AG04450 (cell line): ENCODE data around the gene CLDN20. TPM values are rescaled to one million over a fixed set of nuclear protein-coding genes. Genes with fewer than 3 reads are reported as not detected.
"Not testable (repeated sequence)": the region's sequence is repeated elsewhere in the genome, so short reads cannot be mapped to it uniquely, and the experiment has no call there.

Source experiments
- CTCF ChIA-PET: fragments of 300-600, 350-600 bp; formaldehyde crosslinking; extraction: SDS; loops from one replicate; lab custom pipeline; 2022; ENCODE audit warnings: antibody characterized with exemption, inconsistent platforms; lab: Charles Lee
- POLR2A ChIA-PET: fragments of 350-600 bp; formaldehyde crosslinking; extraction: SDS; loops from one replicate; lab custom pipeline; 2021; ENCODE audit warnings: antibody characterized with exemption, inconsistent platforms; lab: Yijun Ruan, JAX
- DNase-seq: peaks from one replicate; pipeline ENCODE4 v3.0.0-alpha.2; 2011; ENCODE audit warnings: low read depth, low spot score
- H3K27ac ChIP-seq: one replicate; pipeline ENCODE4 v1.5.1; 2012; ENCODE audit warnings: low read depth, low read length, control low read depth
- H3K27me3 ChIP-seq: one replicate; pipeline ENCODE4 v1.6.0; 2012; ENCODE audit warnings: low read length; ENCODE audit not compliant: control insufficient read depth, insufficient read depth
- H3K4me3 ChIP-seq: 2 replicates; pipeline ENCODE4 v1.5.1; 2011; ENCODE audit warnings: mild to moderate bottlenecking, low read depth, low read length, control low read depth
- H3K9me3 ChIP-seq: 2 replicates; pipeline ENCODE4 v1.5.1; 2012; ENCODE audit warnings: low read length; ENCODE audit not compliant: control insufficient read depth, insufficient read depth
- polyA minus RNA-seq: library from RNA; depleted of rRNA, polyadenylated mRNA; stranded (reverse); fragments of >200 nt; gene quantifications from 2 replicates; pipeline ENCODE4 v1.2.3, GENCODE V29; 2011; rRNA and poly(A)+ RNA removed
- polyA plus RNA-seq: library from polyadenylated mRNA; depleted of rRNA; stranded (reverse); fragments of >200 nt; gene quantifications from 2 replicates; pipeline ENCODE4 v1.2.3, GENCODE V29; 2011; rRNA removed
- TF ChIP-seq, protein P1 (sequence below): IDR thresholded peaks from 2 replicates; pipeline ENCODE4 v1.5.1; 2011; ENCODE audit warnings: low read depth, low read length, control low read depth, inconsistent platforms

Gene CLDN20, protein sequence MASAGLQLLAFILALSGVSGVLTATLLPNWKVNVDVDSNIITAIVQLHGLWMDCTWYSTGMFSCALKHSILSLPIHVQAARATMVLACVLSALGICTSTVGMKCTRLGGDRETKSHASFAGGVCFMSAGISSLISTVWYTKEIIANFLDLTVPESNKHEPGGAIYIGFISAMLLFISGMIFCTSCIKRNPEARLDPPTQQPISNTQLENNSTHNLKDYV
- polyA plus RNA-seq (not detected in 2 replicates), polyA minus RNA-seq (0.51 TPM in 1 of 2 replicates, not detected in the other)

DNA sequence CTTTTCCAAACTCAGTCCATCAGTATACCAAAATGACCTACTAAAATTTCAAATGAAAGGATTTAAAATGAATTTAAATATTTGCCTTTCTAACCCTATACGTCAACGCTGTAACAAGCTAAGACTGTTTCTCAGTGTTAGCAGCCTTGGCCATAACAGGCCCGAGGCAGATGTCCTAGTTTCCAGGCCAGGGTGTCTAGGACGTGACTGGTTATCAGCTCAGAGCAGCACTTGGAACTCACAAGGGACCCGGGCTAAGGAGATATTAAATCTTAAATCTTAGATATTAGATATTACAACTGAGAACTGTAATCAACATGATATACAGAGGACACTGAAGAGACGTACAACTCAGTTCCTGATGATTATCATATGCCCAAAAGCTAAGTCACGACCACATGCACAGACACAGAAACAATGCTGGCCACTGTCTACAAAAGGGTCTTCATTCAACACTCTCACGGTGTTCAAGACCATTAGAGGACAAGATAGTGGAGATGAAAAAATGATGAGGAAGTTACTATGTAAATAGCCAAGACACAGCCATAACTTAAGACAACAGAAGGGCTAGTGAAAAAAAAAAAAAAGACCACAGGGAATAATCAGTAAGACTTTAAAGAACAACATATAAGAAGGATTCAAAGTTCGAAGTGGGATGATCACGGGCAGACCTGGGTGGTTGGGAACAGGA lies at the start of gene CLDN20:
Gene CLDN20 (plus strand): TSS at position 641 of the 691 bp plus-strand sequence. CDS start 11,707 bp downstream, outside the sequence.
- Histone ChIP-seq H3K9me3 (no peaks in the 10 kb centered on the region; the same call in 1 of the 2 replicates), H3K27ac (no peak within 1 kb of the TSS), H3K4me3 (no peak within 1 kb of the TSS), H3K27me3 (no peaks in the 10 kb centered on the region)
- ChIA-PET POLR2A (no interaction called here), CTCF (interaction anchor here (0.5 kb wide), 1 partner anchor 323 kb away, joined by 3 read pairs; no protein-coding TSS in a partner anchor)
- DNase-seq = no peak
- TF ChIP-seq, protein P1, sequence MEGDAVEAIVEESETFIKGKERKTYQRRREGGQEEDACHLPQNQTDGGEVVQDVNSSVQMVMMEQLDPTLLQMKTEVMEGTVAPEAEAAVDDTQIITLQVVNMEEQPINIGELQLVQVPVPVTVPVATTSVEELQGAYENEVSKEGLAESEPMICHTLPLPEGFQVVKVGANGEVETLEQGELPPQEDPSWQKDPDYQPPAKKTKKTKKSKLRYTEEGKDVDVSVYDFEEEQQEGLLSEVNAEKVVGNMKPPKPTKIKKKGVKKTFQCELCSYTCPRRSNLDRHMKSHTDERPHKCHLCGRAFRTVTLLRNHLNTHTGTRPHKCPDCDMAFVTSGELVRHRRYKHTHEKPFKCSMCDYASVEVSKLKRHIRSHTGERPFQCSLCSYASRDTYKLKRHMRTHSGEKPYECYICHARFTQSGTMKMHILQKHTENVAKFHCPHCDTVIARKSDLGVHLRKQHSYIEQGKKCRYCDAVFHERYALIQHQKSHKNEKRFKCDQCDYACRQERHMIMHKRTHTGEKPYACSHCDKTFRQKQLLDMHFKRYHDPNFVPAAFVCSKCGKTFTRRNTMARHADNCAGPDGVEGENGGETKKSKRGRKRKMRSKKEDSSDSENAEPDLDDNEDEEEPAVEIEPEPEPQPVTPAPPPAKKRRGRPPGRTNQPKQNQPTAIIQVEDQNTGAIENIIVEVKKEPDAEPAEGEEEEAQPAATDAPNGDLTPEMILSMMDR = no peak

DNA sequence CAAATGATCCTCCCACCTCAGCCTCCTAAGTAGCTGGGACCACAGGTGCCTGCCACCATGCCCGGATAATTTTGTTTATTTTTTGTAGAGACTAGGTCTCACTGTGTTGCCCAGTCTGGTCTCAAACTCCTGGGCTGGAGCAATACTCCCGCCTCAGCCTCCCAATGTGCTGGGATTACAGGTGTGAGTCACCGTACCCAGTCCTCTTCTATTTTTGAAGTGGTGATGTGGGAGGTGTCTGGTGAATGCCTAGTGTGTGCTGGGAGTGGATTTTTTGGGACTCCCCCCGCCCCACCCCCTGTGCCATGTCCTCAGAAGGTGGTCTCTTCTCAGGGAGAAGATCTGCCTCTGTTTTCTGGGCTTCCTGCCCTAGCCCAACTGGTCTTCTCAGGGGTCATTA lies 47.9 kb upstream of the CLDN20 start:
- CTCF ChIA-PET = no interaction called here
- Histone ChIP-seq H3K9me3 (no peaks in the 10 kb centered on the region), H3K27ac (no peak overlapping the region), H3K4me3 (no peak overlapping the region), H3K27me3 (no peaks in the 10 kb centered on the region)
- no peak for DNase-seq
- POLR2A ChIA-PET = no interaction called here
- TF ChIP-seq, protein P1 = no peak

DNA sequence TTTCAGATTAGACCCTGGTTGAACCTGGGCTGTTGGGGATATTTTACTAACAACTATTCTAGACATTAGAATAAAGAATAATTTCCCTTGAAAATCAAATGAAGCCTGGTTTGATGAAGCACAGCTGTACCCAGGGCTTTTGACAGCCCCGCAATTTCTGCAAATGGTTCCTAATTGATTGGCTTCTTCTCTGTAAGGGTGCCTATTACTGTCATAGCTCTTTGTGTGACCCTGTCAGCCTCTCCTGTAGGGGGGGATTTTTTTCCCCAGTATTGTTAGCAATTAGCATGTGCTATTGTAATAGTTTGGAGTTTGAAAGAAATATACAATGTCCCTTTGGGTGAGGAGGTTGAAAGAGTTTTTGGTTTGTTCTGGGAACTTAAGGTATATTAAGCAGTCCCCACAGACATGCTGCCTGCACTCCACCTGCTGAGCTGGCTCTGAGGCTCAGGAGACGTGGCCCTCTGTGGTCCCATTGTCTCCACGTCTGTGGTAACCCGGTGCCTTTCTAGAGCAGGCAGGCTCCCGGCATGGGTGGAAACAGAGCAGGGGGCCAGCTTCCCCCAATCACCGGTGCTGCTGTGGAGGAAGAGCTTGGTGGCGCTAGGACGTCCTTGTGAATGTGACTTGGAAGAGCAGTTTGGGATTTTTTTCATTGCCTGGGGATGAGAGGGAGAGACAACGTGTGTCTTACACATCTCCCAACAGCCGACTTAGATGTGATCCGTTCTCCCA lies 47.3 kb upstream of the CLDN20 start:
- H3K27ac ChIP-seq = no peak overlapping the region
- H3K4me3 ChIP-seq = no peak overlapping the region
- no peaks in the 10 kb centered on the region for H3K9me3 ChIP-seq
- H3K27me3 ChIP-seq = no peaks in the 10 kb centered on the region
- DNase-seq = no peak
- POLR2A ChIA-PET = no interaction called here
- TF ChIP-seq, protein P1 = no peak
- CTCF ChIA-PET = interaction anchor here (1.3 kb wide), 1 partner anchor 348 kb away, joined by 3 read pairs; no protein-coding TSS in a partner anchor

DNA sequence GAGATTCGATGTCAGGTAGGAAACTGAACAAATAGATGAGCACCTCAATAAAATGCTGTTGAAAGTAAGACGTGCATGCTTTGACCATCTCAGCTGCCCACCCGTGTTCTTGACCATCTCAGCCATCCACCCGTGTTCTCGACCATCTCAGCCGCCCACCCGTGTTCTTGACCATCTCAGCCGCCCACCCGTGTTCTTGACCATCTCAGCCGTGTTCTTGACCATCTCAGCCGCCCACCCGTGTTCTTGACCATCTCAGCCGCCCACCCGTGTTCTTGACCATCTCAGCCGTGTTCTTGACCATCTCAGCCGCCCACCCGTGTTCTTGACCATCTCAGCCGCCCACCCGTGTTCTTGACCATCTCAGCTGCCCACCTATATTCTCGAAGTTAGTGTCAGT lies 45.1 kb upstream of the CLDN20 start:
- H3K4me3 ChIP-seq, H3K27me3 ChIP-seq, H3K27ac ChIP-seq, H3K9me3 ChIP-seq, DNase-seq, CTCF ChIA-PET, POLR2A ChIA-PET: not testable (repeated sequence)

DNA sequence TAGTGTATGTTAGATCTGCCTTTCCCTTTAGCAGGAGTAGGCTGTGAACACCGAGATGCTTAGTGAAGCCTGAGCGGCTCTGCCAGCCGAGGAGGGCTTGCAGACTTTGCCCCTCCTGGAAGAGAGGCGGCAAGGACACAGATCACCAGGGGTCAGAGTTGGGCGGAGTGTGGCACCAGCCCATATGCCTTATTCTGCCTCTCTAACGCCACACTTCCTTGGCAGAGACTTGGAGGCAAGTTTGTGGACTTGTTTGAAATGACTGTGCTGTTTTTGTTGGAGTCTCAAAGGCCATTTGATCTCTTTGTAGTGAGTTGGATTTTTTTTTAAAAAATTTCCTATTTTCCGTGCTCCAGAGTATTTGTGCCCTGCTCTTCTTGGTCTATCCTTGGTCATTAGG lies 44.5 kb upstream of the CLDN20 start:
- CTCF ChIA-PET = no interaction called here
- Histone ChIP-seq H3K27ac (no peak overlapping the region), H3K27me3 (no peaks in the 10 kb centered on the region), H3K4me3 (no peak overlapping the region), H3K9me3 (no peaks in the 10 kb centered on the region)
- DNase-seq = no peak
- POLR2A ChIA-PET = no interaction called here
- TF ChIP-seq, protein P1 = no peak
